ENCODE data around the gene TAL1.

DNA sequence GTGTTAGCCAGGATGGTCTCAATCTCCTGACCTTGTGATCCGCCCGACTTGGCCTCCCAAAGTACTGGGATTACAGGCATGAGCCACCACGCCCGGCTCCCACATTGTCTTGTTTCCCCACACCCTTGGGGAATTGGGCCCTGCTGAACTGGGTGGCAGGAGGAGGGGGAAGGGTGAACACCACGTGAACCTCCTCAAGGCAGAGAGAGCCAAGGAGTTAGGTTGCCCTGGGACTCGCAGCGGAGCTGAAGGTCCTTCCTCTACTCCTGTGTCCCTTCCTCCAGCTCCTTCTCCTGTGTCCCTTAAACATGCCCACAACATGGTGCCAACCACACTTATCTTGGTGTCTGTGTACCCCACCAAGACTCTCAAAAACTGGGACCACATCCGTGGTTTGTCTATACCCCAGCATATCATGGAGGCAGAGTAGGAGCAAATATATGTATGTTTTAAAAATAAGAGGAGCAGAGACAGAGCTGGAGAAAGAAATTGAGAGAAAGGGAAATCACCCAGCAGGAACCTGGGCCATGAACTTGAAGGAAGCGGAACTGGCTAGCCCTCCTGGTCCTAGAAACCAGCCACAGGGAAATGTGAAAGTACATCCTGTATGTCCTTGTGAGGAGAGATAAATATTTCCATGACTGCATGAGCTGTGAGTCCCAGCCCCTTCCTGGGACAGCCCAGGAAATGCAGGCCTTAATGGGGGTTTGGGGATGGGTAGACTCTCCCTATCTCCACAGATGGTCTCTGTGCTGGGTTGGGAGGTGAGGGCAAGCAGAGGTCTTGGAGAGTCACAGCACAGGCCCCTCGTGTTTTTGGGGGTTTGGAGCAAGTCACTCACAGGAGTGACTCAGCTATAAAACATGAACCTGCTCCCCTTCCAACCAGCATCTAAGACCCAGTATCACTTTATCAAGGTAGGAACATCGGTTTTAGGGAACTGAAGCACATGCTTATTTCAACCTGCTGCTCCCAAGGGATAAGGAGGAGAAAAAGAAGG lies 9.4 kb upstream of the TAL1 start:
- TF ChIP-seq CTCF (IDR thresholded peaks at IDR 0.05): no peak
- TF ChIP-seq POLR2A (IDR thresholded peaks at IDR 0.05): no peak
